Chondrocyte (in vitro differentiated cells): ENCODE measurements around the gene RNH1. TPM values are rescaled to one million over a fixed set of nuclear protein-coding genes. Genes with fewer than 3 reads are reported as not detected.
"Not testable (repeated sequence)": the region's sequence is repeated elsewhere in the genome, so short reads cannot be mapped to it uniquely, and the experiment has no call there.

Source experiments
- DNase-seq: peaks from one replicate; pipeline ENCODE4 v3.0.0; 2021; ENCODE audit warnings: mixed read lengths, low spot score
- H3K27ac Mint-ChIP-seq: one replicate; pipeline ENCODE4 v1.8.0; 2021; ENCODE audit warnings: mild to moderate bottlenecking, moderate library complexity, mixed read lengths; ENCODE audit not compliant: unreplicated experiment
- H3K27me3 Mint-ChIP-seq: 2 replicates; pipeline ENCODE4 v1.8.0; 2021; ENCODE audit warnings: low read depth, mixed read lengths
- H3K36me3 Mint-ChIP-seq: 2 replicates; pipeline ENCODE4 v1.8.0; 2021; ENCODE audit warnings: low read depth, mixed read lengths
- H3K4me1 Mint-ChIP-seq: 2 replicates; pipeline ENCODE4 v1.8.0; 2021; ENCODE audit warnings: low read depth, mild to moderate bottlenecking, mixed read lengths
- H3K4me3 Mint-ChIP-seq: one replicate; pipeline ENCODE4 v1.8.0; 2021; ENCODE audit warnings: mild to moderate bottlenecking, moderate library complexity, mixed read lengths; ENCODE audit not compliant: unreplicated experiment
- H3K9me3 Mint-ChIP-seq: 2 replicates; pipeline ENCODE4 v1.8.0; 2021; ENCODE audit warnings: low read depth, mixed read lengths
- CTCF ChIP-seq: fragments of 200-600 bp; sonication (generic); IDR thresholded peaks from 2 replicates; pipeline ENCODE4 v1.5.0; 2021; ENCODE audit warnings: antibody characterized with exemption, mild to moderate bottlenecking, moderate library complexity
- total RNA-seq: library from RNA; stranded (reverse); gene quantifications from 3 replicates; pipeline ENCODE4 v1.2.1, GENCODE V29; 2021

RNH1 gene
- total RNA-seq, 1 donor from 2014 or later = 166 TPM

DNA sequence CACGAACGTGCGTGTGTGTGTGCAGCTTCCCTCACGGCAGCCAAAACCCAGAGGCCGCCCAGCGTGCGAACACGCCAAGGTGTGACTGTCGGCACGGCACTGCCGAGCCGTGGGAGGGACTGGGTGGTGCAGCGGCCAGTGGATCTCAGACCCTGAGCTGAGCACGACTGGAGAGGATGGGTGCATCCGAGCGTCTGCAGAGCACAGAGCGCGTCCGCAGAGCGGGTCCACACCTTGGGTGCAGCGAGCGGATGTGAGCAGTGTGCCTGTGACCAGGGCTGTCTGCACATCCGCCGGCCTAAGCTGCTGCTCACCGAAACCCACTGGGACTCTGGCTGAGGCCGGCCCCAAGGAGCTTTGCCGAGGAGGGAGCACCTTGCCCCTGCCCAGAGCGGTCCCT is 34.2 kb downstream of the RNH1 start:
- H3K27me3 Mint-ChIP-seq = no peaks in the 10 kb centered on the region
- TF ChIP-seq CTCF = no peak
- no peaks in the 10 kb centered on the region for H3K36me3 Mint-ChIP-seq
- H3K9me3 Mint-ChIP-seq = no peaks in the 10 kb centered on the region
- no peak overlapping the region for H3K27ac Mint-ChIP-seq
- H3K4me1 Mint-ChIP-seq = peaks cover 19% of the 10 kb centered on the region
- no peak for DNase-seq
- no peak overlapping the region for H3K4me3 Mint-ChIP-seq

GRCh38 chr11:472272-472671 is 34.8 kb downstream of the RNH1 start:
- no peak for TF ChIP-seq CTCF
- Mint-ChIP-seq H3K27me3 (no peaks in the 10 kb centered on the region), H3K27ac (no peak overlapping the region), H3K9me3 (no peaks in the 10 kb centered on the region), H3K4me1 (peaks cover 19% of the 10 kb centered on the region), H3K36me3 (no peaks in the 10 kb centered on the region), H3K4me3 (no peak overlapping the region)
- DNase-seq = no peak

DNA sequence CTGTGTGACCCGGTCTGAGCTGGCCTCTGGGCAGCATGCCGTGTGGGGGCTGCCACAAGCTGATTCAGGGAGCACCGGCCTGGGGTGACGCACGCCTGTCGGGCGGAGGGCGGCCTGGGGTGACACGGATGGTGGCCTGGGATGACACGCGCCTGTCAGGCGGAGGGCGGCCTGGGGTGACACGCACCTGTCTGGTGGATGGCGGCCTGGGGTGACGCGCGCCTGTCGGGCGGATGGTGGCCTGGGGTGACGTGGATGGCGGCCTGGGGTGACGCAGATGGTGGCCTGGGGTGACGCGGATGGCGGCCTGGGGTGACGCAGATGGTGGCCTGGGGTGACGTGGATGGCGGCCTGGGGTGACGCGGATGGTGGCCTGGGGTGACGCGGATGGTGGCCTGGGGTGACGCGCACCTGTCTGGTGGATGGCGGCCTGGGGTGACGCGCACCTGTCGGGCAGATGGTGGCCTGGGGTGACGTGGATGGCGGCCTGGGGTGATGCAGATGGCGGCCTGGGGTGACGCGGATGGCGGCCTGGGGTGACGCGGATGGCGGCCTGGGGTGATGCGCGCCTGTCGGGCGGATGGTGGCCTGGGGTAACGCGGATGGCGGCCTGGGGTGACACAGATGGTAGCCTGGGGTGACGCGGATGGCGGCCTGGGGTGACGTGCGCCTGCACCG is 35.4 kb downstream of the RNH1 start:
- no peak for TF ChIP-seq CTCF
- Mint-ChIP-seq H3K4me1 (peaks cover 19% of the 10 kb centered on the region), H3K4me3 (no peak overlapping the region), H3K36me3 (peaks cover 3% of the 10 kb centered on the region), H3K27ac (no peak overlapping the region), H3K9me3 (no peaks in the 10 kb centered on the region), H3K27me3 (no peaks in the 10 kb centered on the region)
- DNase-seq = peak; percentile 92

DNA sequence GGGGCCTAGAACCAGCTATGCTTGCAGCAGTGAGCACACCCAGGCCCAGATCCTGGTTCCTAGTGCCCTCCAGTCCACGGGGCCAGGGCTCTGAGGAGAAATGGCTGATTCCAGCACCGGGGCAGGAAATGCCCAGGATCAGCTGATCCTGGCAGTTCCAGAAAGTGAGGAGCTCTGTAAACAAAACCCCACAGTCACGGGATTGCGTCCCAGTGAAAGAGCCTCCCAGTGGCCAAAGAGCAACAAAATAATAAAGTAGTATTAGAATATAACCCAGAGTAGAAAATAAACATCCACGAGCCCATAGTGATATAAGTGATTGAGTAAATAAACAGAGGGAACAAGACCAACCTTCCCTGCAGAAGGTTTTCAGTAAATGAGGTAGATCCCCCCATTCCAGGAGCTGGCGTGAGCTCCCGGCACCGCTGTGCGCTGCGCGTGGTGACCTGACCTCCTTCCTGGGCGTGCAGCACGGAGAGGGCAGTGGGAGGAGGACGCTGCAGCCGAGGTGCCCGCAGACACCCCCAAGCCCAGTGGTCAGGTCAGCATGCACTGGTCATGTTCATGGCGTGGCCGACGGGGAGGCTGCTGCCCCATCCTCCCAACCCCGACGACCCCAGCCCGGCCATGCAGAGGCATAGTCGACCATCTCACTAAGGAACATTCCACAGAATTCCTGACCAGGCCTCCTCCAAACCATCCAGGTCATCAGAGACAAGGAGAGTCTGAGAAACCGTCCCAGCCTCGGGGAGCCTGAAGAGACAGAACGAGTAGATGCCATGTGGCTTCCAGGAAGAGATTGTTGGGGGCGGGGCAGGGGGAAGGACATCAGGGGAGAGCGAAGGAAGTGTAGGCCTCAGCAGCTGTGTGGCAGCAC is 37.1 kb downstream of the RNH1 start:
- H3K4me3 Mint-ChIP-seq = peak overlapping the region; percentile 28
- peak; percentile 70 for TF ChIP-seq CTCF
- peaks cover 19% of the 10 kb centered on the region for H3K4me1 Mint-ChIP-seq
- H3K27ac Mint-ChIP-seq = peak overlapping the region; percentile 91
- H3K9me3 Mint-ChIP-seq = no peaks in the 10 kb centered on the region
- peaks cover 3% of the 10 kb centered on the region for H3K36me3 Mint-ChIP-seq
- H3K27me3 Mint-ChIP-seq = no peaks in the 10 kb centered on the region
- no peak for DNase-seq

- peak overlapping the region; percentile 91 for H3K27ac Mint-ChIP-seq
- H3K4me3 Mint-ChIP-seq = peak overlapping the region; percentile 28
- peaks cover 19% of the 10 kb centered on the region for H3K4me1 Mint-ChIP-seq
- not testable (repeated sequence) for H3K36me3 Mint-ChIP-seq, H3K27me3 Mint-ChIP-seq, DNase-seq, H3K9me3 Mint-ChIP-seq
Measured at GRCh38 chr11:469026-469683, 37.9 kb downstream of the RNH1 start.
